ENCODE measurements around the gene TTC12.

GRCh38 chr11:113334183-113334582 lies 19.8 kb downstream of the TTC12 start:
- TF ChIP-seq CTCF (IDR thresholded peaks at IDR 0.05; ENCODE audit: poor library complexity, severe bottlenecking) = no peak
- no peak for TF ChIP-seq RAD21 (conservative IDR thresholded peaks at IDR 0.05)
- no peak for TF ChIP-seq EP300 (conservative IDR thresholded peaks at IDR 0.05; ENCODE audit: poor library complexity, severe bottlenecking)
- no peak for TF ChIP-seq POLR2AphosphoS5 (IDR thresholded peaks at IDR 0.05)
- no peak for TF ChIP-seq TAF1 (IDR thresholded peaks at IDR 0.05; ENCODE audit: low read depth)
- TF ChIP-seq MXI1 (conservative IDR thresholded peaks at IDR 0.05; ENCODE audit: poor library complexity, severe bottlenecking) = no peak
- no peak for TF ChIP-seq SMC3 (conservative IDR thresholded peaks at IDR 0.05; ENCODE audit: poor library complexity)
- TF ChIP-seq REST (IDR thresholded peaks at IDR 0.05; ENCODE audit: borderline replicate concordance) = no peak
- no peak for TF ChIP-seq EZH2 (IDR thresholded peaks at IDR 0.05; ENCODE audit: borderline replicate concordance, insufficient read depth, low read length, poor library complexity, severe bottlenecking)
